Measurements from ENCODE around the gene ANKRD10.

- TF ChIP-seq MAX (IDR thresholded peaks at IDR 0.05; ENCODE audit: insufficient read depth, insufficient read length) (no peak), CTCF (IDR thresholded peaks at IDR 0.05; ENCODE audit: extremely low read depth in 1 of 2, insufficient read depth in 1 of 2, low read depth in 1 of 2, low read length in 2 of 2) (no peak), POLR2A (IDR thresholded peaks at IDR 0.05; ENCODE audit: low read depth, low read length) (no peak), EZH2 (IDR thresholded peaks at IDR 0.05; ENCODE audit: borderline replicate concordance, low read depth, low read length, severe bottlenecking) (no peak), MYC (IDR thresholded peaks at IDR 0.05; ENCODE audit: low read depth, low read length) (no peak), POLR2AphosphoS5 (IDR thresholded peaks at IDR 0.05; ENCODE audit: insufficient read depth, low read depth, low read length) (no peak), FOS (IDR thresholded peaks at IDR 0.05; ENCODE audit: borderline replicate concordance, insufficient read depth, low read length) (no peak), JUN (IDR thresholded peaks at IDR 0.05; ENCODE audit: borderline replicate concordance, insufficient read depth, insufficient read length, low read depth) (no peak), GATA2 (IDR thresholded peaks at IDR 0.05; ENCODE audit: insufficient read depth, insufficient read length, low read depth, low read length) (no peak)
Measured at GRCh38 chr13:110841406-110841805, 73.5 kb downstream of the ANKRD10 start.

All from endothelial cell of umbilical vein (primary cell).